ENCODE data around the gene ZNF318. TPM values are rescaled to one million over a fixed set of nuclear protein-coding genes. Genes with fewer than 3 reads are reported as not detected.

ZNF318 gene
- polyA plus RNA-seq, 1 of the 3 experiments (the other 2 are of a cell fraction): 6.3 TPM

- DNase-seq: peak; percentile 74
- TF ChIP-seq, protein P1, sequence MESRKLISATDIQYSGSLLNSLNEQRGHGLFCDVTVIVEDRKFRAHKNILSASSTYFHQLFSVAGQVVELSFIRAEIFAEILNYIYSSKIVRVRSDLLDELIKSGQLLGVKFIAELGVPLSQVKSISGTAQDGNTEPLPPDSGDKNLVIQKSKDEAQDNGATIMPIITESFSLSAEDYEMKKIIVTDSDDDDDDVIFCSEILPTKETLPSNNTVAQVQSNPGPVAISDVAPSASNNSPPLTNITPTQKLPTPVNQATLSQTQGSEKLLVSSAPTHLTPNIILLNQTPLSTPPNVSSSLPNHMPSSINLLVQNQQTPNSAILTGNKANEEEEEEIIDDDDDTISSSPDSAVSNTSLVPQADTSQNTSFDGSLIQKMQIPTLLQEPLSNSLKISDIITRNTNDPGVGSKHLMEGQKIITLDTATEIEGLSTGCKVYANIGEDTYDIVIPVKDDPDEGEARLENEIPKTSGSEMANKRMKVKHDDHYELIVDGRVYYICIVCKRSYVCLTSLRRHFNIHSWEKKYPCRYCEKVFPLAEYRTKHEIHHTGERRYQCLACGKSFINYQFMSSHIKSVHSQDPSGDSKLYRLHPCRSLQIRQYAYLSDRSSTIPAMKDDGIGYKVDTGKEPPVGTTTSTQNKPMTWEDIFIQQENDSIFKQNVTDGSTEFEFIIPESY (IDR thresholded peaks at IDR 0.05; ENCODE audit: borderline replicate concordance, low read depth): no peak
- no peak for TF ChIP-seq EZH2phosphoT487 (IDR thresholded peaks at IDR 0.05; ENCODE audit: borderline replicate concordance, low read depth)
- peak; percentile 62; the same call in 1 of the 2 replicates for TF ChIP-seq SIN3A (IDR thresholded peaks at IDR 0.05; ENCODE audit: borderline replicate concordance, low read depth, low read length)
Measured at GRCh38 chr6:43368259-43369160, 937 bp downstream of the ZNF318 start.

GRCh38 chr6:43367245-43367984, 2.0 kb downstream of the ZNF318 start:
- H3K27me3 ChIP-seq (ENCODE audit: insufficient read depth): no peaks in the 10 kb centered on the region
- POLR2A ChIA-PET: interaction anchor here (1.0 kb wide), 1 partner anchor 185 kb away, joined by 3 read pairs; the partner anchor contains the start of gene CUL9
- H3K4me3 ChIP-seq (ENCODE audit: low read depth in 2 of 2, low read length in 1 of 2): no peak overlapping the region
- no peaks in the 10 kb centered on the region; the same call in 1 of the 2 replicates for H4K20me1 ChIP-seq (ENCODE audit: insufficient read depth)
- no peaks in the 10 kb centered on the region for H3K9me3 ChIP-seq
- TF ChIP-seq RCOR1 (IDR thresholded peaks at IDR 0.05; ENCODE audit: low read length) (no peak), EP300 (IDR thresholded peaks at IDR 0.05; ENCODE audit: borderline replicate concordance in 1 of 2, low read depth in 1 of 2, low read length in 1 of 2) (no peak), CTCF (IDR thresholded peaks at IDR 0.05) (no peak), SMC3 (IDR thresholded peaks at IDR 0.05; ENCODE audit: low read depth, low read length) (no peak), TEAD4 (IDR thresholded peaks at IDR 0.05; ENCODE audit: borderline replicate concordance, insufficient read depth) (no peak), NFIC (IDR thresholded peaks at IDR 0.05; ENCODE audit: borderline replicate concordance) (no peak)
- peak overlapping the region; percentile 81 for H3K4me2 ChIP-seq
- H3F3A ChIP-seq (replicated peaks; ENCODE audit: insufficient read depth): peaks cover 3% of the 10 kb centered on the region
- peaks cover 8 to 9% of the 10 kb centered on the region in 2 experiments; a peak in 3 of 4 replicates for H3K4me1 ChIP-seq (ENCODE audit: control insufficient read depth in 1 of 2, insufficient read depth in 2 of 2, low read depth in 1 of 2, low read length in 1 of 2)
- peaks cover 14 to 27% of the 10 kb centered on the region in 2 experiments for H3K36me3 ChIP-seq (replicated peaks in 1 of 2; ENCODE audit: control insufficient read depth in 1 of 2, insufficient read depth in 2 of 2, low read length in 1 of 2)
- H3K27ac ChIP-seq (ENCODE audit: low read depth in 2 of 2, low read length in 1 of 2): no peak overlapping the region
- no peak overlapping the region for H2AFZ ChIP-seq (ENCODE audit: low read depth)
- no peak overlapping the region for H3K9ac ChIP-seq
- H3K79me2 ChIP-seq (ENCODE audit: insufficient read depth): peaks cover 39% of the 10 kb centered on the region
- WGBS (ENCODE audit: low lambda C conversion rate): 96% methylated on average over 9 of the region's 9 CpGs
- no peak for DNase-seq
- CTCF ChIA-PET: interaction anchor here (1.3 kb wide), 1 partner anchor 10 kb away, joined by 3 read pairs; no protein-coding TSS in a partner anchor
- no peaks in the 10 kb centered on the region for H3K9me2 ChIP-seq

More at GRCh38 chr6:43368259-43369160, 937 bp downstream of the ZNF318 start:
- H3K27ac ChIP-seq (ENCODE audit: low read depth in 2 of 2, low read length in 1 of 2): peak overlapping the region; percentile 42 to 86; a peak in 3 of 4 replicates
- no peaks in the 10 kb centered on the region for H3K9me3 ChIP-seq
- H3K4me2 ChIP-seq: peak overlapping the region; percentile 81
- ChIA-PET CTCF (interaction anchor here (0.6 to 3.5 kb wide), 8 partner anchors 11 to 426 kb away, joined by 3 to 15 read pairs (median 4); partner anchors contain the start of gene DNPH1), POLR2A (interaction anchor here (1.0 to 1.4 kb wide), 3 partner anchors 81 to 197 kb away, joined by 3 to 4 read pairs (median 3); partner anchors contain the start of gene CUL9)
- WGBS (ENCODE audit: low lambda C conversion rate): 11% methylated on average over 15 of the region's 71 CpGs
- H3K4me3 ChIP-seq (ENCODE audit: low read depth in 2 of 2, low read length in 1 of 2): peak overlapping the region; percentile 80 to 89
- no peaks in the 10 kb centered on the region for H3K9me2 ChIP-seq
- peak overlapping the region; percentile 67; the same call in 1 of the 2 replicates for H2AFZ ChIP-seq (ENCODE audit: low read depth)
- H4K20me1 ChIP-seq (ENCODE audit: insufficient read depth): no peaks in the 10 kb centered on the region; the same call in 1 of the 2 replicates
- peaks cover 8 to 9% of the 10 kb centered on the region in 2 experiments; a peak in 3 of 4 replicates for H3K4me1 ChIP-seq (ENCODE audit: control insufficient read depth in 1 of 2, insufficient read depth in 2 of 2, low read depth in 1 of 2, low read length in 1 of 2)
- H3K9ac ChIP-seq: peak overlapping the region; percentile 74
- H3F3A ChIP-seq (replicated peaks; ENCODE audit: insufficient read depth): peaks cover 3% of the 10 kb centered on the region
- no peaks in the 10 kb centered on the region for H3K27me3 ChIP-seq (ENCODE audit: insufficient read depth)
- H3K79me2 ChIP-seq (ENCODE audit: insufficient read depth): peaks cover 39% of the 10 kb centered on the region
- peaks cover 11 to 17% of the 10 kb centered on the region in 2 experiments for H3K36me3 ChIP-seq (replicated peaks in 1 of 2; ENCODE audit: control insufficient read depth in 1 of 2, insufficient read depth in 2 of 2, low read length in 1 of 2)

Data from SK-N-SH (cell line).